ENCODE data around the gene KPNB1.

The KPNB1 gene

DNA sequence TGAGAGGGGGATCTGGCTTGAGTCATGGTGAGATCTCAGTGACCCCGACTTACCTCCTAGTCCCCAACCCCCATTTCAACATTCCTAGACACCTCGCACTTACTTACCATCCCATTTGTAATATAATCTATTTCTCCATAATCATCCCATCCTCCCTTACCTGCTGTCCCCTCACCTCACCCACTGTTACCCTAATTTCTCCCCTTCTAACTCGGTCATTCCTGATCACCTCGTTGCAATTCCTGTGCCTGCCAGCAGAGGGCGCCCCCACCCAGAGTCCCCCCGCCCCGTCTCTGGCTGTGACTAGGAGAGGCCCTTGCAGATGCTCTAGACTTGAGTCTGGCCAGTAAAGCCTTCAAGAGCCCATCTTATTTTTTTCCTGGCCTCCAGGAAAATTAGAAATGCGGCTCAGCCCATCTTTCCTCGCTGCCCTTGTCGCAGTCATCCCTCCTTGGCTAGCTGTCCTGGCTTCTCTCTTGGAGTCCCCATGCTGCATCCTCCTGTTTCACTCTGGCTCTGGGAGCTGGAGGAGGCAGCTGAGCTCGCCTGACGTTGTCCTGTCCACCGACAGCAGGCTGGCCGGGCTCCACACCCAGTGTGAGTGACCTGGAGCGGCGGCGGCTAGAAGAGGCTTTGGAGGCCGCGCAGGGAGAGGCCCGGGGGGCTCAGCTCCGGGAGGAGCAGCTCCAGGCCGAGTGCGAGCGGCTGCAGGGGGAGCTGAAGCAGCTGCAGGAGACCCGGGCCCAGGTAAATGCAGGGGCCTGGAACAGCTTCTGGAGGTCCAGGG is 49.2 kb downstream of the KPNB1 start:
- no peak for FAIRE-seq

- no peak for FAIRE-seq
Measured at GRCh38 chr17:47699536-47699840, 49.8 kb downstream of the KPNB1 start.

GRCh38 chr17:47700471-47701449 is 51.0 kb downstream of the KPNB1 start:
- no peak for FAIRE-seq

- no peak for FAIRE-seq
Measured at GRCh38 chr17:47701608-47702007, 51.9 kb downstream of the KPNB1 start.

DNA sequence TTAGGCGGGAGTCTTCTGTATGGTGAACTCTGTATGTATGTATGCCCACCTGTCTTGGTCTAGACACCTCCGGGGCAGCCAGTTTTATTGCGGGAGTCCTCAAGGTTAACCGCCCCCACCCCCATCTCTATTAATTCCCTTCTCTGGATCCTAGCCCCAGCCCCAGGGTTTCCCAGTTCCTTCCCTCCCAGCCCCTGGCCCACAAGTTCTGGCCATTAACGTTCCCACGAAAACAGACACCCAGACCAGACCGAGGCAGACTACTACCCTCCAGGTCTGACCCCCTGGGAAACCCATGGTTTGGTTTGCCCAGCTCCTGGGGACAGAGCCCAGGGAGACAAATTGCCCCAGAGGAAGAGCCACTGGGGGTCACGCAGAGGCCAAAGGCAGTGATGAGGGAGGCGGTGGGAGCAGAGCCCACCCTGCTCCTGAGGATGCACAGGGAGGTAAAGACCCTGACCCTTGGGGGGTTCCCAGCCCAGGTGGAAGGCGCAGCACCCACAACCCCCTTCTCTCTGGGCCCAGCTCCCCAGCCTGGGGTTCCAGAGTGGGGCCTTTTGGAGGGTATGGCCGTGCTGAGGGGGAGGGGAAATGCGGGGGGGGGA is 52.8 kb downstream of the KPNB1 start:
- no peak for FAIRE-seq

GRCh38 chr17:47703191-47703591 is 53.5 kb downstream of the KPNB1 start:
- no peak for FAIRE-seq

- no peak for FAIRE-seq
Measured at GRCh38 chr17:47703671-47704070, 54.0 kb downstream of the KPNB1 start.

- no peak for FAIRE-seq
Measured at GRCh38 chr17:47704116-47704515, 54.4 kb downstream of the KPNB1 start.

DNA sequence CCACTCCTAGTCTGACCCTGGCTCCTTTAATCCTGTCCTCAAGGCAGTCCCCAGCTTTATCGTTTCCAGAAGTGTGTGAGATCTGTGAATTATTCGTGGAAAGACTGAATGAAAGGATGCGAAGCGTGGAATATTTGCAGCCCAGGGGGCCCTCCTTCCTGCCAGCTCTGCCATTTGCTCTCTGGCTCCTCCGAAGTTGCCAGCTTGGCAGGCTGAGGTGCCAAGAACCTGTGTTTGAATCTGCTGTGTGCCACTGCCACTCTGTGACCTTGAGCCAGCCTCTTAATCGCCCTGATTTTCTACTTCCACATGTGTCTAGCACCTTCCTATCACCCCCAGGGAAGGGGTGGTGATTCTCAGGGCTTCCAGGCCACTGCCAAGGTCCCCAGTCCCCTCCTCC is 55.0 kb downstream of the KPNB1 start:
- no peak for FAIRE-seq

GRCh38 chr17:47705536-47706530 is 56.1 kb downstream of the KPNB1 start:
- FAIRE-seq: no peak

DNA sequence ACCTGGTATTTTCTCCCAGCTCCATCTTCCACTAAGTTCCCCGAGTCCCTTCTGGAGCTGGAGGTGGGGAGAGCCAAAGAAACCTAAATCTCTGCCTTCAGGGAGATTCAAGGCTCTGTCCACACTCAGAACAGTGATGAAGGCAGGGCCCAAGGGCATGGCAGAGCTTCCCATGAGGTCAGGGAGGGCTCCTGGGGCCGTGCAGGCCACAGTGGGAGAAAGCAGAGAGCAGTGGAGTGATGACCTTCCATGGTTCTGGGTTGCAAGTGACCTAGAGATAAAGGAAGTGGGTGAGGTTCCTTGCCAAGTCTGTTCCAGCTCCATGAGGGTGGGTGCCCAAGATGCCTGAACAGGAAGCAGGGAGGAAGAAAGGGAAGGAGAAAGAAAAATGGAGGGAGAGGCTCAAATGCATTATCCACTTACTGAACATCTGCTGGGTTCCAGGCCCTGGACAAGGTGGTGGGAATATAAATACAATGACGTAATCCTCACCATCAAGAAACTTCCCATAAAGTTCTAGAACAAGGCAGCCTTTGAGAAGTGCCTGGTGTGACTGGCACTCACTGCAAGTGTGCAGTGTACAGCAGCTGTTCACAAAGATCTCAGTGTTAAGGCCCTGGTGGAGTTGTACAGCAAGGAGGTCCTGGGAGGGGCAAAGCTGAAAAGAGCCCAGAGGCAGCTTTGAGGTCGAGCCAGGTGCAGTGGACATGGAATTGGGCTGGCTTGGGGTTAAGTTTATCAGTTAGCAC is 57.5 kb downstream of the KPNB1 start:
- FAIRE-seq: no peak

DNA sequence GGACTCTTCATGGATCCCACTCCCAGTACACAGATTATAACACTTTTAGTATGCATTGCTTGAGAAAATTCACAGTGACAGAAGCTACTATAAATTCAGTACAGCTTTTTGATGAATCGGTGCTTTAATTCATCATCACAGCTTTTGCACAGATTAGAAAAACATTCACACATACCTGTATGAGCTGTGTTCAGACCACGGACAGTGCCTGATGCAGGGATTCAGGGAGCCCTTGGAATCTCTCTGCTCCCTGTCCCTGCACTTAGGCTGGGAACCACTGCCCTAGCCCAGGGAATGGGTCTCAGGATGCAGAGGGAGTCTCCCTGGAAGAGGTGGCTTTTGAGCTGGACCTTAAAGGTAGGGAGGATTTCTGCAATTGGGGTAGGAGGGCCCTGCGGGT is 58.2 kb downstream of the KPNB1 start:
- FAIRE-seq: no peak

DNA sequence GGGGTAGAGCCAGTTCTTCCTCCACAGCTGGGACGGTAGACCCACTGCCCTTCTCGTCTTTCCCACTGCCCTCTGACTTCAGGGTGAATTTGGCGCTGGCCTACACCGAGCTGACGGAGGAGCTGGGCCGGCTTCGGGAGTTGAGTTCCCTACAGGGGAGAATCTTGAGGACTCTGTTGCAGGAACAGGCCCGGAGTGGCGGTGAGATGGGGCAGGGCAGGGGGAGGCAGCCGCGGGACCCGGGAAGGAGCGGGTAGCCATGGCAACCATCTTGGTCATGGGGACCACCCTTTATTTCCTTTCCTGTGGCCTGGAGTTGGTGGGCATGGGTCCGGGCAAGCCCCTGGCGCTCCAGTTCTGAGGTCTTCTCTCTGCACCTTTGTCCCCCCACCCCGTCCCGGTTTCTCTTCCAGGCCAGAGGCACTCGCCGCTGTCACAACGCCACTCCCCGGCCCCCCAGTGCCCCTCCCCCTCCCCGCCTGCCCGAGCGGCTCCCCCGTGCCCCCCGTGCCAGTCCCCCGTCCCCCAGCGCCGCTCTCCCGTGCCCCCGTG is 58.7 kb downstream of the KPNB1 start:
- no peak for FAIRE-seq

GRCh38 chr17:47708864-47709541 is 59.3 kb downstream of the KPNB1 start:
- no peak for FAIRE-seq

DNA sequence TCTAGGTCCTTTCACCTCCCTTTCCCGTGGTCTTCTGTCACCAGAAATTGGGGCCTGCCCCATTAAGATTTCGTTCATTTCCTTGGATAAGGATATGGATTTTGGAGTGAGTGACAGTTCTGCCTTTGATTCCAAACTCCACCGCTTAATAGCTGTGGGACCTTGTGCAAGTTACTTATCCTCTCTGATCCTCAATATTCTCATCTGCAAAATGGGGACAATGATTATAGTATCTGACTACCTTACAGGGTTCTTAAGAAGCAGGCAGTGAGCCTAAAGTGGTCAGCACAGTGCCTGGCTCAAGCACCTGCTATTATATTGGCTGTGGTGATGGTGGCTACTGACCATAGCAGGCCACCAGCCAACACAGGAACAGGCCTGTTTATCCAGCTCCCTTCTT is 59.9 kb downstream of the KPNB1 start:
- no peak for FAIRE-seq

DNA sequence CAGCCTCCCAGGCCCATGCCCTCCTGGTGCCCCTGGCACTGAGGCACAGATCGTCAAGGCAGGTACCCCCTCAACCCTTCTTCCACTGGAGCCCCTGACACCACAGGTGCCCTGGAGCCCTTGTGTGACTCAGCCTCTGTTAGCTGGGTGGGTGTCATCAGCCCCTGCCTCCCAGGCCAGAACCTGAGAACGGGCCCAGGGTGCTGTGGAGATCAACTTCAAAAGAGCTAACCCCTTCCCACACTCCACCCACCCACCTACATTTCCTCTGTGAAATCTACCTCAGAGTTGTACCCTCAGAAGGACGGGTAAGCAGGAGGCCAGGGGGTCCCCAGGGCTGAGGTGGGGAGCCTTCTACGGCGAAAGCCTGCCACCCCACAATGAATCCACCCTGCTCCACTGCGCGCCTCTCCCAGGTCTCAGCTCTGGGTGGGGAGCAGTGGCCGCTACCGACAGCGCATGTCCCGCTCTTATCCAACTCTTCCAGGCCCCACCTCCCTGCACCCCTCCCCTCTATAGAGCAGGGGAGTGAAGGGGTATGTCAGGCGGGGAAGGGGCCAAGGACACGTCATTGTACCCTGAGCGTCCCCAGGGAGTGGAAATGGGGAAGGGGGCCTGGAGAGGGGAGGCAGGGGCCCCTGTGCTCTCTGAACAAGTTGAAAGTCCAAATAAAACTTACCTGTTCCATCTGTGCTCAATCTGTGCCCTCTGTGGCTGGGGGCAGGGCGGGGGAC is 61.8 kb downstream of the KPNB1 start:
- FAIRE-seq: no peak

DNA sequence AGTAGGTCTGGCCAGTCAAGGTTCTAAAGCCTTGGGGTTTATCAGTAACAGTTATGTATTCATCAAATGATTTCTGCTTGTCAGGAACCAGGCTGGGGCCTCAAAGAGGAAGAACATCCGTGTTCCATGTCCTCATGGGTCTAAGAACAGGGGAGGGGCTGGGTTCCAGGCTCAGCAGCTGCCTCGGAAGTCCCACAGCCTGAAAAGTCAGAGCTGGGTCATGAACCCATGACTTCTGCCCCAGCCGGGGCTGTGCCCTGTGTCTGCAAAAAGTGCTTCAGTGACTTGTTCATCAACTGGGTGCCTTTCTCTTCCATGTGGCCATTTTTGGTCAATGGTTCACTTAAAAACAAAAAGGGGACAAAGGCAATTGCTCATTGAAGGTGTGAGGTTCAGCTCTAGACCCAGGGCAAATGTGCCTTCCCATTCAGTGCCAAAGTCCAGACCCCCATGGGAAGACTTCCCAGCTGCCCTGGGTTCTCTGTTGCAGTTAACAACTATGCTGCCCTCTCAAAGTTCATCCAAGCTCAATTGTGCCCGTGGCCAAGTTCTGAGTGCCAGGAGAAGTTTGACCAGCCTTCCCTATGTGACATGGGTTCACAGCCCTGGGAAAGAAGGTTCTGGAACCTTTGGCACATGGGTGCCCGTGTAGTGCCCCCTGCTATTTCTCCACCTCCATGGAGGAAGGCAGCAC is 62.8 kb downstream of the KPNB1 start:
- no peak for FAIRE-seq

DNA sequence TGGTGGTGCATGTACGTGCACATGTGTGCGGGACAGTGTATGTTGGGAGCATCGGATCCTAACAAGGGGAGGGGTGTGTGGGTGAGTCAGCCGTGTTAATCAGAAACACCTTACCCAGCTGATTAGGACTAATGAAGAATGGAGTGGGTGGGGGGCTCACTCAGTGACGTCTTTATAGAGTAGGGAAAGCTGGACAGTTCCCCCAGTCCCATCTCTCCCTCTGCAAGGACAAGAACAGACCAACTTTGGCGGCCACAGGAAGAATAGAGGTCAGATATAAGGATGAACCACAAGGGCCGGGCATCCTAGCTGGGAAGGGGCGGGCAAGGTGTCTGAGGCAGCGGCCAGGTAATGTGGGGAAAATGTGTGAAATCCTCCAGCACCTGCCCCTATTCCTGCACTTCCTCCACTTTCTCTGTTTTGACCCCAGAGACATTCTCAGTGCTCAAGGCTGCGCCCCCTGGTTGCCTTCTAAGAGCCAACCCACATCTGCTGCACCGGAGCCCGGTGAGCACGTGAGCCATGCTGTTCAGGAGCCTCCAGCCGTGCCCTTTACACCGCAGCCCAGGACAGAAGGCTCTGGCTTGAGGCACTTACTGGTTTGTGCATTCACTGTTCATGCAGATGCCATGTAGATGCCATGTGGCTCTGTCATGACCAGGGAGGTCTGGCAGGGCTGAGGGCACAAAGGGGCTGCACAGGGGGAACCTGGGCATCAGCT is 64.4 kb downstream of the KPNB1 start:
- no peak for FAIRE-seq

Measured in A204.1 (cell line).